MM.1S (cell line): ENCODE data around the gene NLK.

Experiments
- EZH2 ChIP-seq: fragments of 300-600 bp; sonication (generic); optimal IDR thresholded peaks from 2 replicates; pipeline ENCODE3; 2017; ENCODE audit warnings: low read depth, mild to moderate bottlenecking, antibody characterized with exemption, low read length, mixed read lengths
- EZH2phosphoT487 ChIP-seq: fragments of 300-600 bp; sonication (generic); IDR thresholded peaks from 2 replicates; pipeline ENCODE4 v1.6.1; 2018; ENCODE audit warnings: antibody characterized with exemption, low read length
- TF ChIP-seq, protein P1 (sequence below): fragments of 300-600 bp; sonication (generic); IDR thresholded peaks from 2 replicates; pipeline ENCODE4 v1.5.1; 2016; ENCODE audit warnings: antibody characterized with exemption, low read length, mixed read lengths

DNA sequence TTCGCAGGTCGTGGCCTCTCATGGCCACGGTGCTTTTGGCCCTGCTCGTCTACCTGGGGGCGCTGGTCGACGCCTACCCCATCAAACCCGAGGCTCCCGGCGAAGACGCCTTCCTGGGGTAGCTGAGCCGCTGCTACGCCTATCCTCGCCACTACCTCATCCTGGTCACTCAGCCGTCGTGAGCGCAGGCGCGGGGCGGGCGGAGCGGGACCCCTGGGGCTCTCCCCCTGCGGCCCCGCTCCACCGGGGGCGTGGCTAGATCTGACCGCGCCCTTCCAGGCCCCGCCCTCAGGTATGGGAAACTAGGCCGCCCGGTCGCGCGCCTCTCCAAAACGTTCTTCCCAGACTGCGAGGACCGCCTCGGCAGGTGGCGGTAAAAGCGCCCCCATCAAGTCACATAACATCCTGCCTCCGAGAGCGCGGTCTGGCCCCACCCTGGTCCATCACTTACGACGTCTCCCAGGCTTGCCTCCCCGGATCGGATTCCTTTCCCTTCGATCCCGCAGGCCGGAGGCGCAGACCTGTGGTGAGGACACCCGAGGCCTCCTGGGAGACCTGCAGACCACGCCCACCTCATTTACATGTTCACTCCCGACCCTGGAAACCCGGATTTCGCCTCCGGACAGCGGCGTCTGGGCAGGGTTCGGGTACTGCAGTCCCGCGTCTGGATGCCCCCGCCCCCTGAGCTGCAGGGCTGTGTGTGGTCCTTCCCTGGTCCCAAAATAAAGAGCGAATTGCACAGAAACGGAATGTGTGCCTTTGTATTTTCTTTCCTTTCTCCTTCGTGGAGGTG, 185.0 kb downstream of the NLK start:
- TF ChIP-seq, protein P1, sequence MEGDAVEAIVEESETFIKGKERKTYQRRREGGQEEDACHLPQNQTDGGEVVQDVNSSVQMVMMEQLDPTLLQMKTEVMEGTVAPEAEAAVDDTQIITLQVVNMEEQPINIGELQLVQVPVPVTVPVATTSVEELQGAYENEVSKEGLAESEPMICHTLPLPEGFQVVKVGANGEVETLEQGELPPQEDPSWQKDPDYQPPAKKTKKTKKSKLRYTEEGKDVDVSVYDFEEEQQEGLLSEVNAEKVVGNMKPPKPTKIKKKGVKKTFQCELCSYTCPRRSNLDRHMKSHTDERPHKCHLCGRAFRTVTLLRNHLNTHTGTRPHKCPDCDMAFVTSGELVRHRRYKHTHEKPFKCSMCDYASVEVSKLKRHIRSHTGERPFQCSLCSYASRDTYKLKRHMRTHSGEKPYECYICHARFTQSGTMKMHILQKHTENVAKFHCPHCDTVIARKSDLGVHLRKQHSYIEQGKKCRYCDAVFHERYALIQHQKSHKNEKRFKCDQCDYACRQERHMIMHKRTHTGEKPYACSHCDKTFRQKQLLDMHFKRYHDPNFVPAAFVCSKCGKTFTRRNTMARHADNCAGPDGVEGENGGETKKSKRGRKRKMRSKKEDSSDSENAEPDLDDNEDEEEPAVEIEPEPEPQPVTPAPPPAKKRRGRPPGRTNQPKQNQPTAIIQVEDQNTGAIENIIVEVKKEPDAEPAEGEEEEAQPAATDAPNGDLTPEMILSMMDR, result no peak
- TF ChIP-seq EZH2, result no peak
- TF ChIP-seq EZH2phosphoT487, result no peak
